Activated CD8-positive, alpha-beta memory T cell treated with anti-CD3 and anti-CD28 coated beads for 48 hours (primary cell): ENCODE data around the gene GCH1.
A peak's percentile ranks its signal among the peaks of the same experiment; 100 is the strongest.
"Not testable (repeated sequence)": the region's sequence is repeated elsewhere in the genome, so short reads cannot be mapped to it uniquely, and the experiment has no call there.

ENCODE experiments used
- DNase-seq, 3 experiments: peaks; one replicate each; pipeline ENCODE4 v3.0.0-alpha.2; 2020; ENCODE audit warnings: low read depth in 2 of 3, low spot score in 2 of 3

The GCH1 gene, protein sequence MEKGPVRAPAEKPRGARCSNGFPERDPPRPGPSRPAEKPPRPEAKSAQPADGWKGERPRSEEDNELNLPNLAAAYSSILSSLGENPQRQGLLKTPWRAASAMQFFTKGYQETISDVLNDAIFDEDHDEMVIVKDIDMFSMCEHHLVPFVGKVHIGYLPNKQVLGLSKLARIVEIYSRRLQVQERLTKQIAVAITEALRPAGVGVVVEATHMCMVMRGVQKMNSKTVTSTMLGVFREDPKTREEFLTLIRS

DNA sequence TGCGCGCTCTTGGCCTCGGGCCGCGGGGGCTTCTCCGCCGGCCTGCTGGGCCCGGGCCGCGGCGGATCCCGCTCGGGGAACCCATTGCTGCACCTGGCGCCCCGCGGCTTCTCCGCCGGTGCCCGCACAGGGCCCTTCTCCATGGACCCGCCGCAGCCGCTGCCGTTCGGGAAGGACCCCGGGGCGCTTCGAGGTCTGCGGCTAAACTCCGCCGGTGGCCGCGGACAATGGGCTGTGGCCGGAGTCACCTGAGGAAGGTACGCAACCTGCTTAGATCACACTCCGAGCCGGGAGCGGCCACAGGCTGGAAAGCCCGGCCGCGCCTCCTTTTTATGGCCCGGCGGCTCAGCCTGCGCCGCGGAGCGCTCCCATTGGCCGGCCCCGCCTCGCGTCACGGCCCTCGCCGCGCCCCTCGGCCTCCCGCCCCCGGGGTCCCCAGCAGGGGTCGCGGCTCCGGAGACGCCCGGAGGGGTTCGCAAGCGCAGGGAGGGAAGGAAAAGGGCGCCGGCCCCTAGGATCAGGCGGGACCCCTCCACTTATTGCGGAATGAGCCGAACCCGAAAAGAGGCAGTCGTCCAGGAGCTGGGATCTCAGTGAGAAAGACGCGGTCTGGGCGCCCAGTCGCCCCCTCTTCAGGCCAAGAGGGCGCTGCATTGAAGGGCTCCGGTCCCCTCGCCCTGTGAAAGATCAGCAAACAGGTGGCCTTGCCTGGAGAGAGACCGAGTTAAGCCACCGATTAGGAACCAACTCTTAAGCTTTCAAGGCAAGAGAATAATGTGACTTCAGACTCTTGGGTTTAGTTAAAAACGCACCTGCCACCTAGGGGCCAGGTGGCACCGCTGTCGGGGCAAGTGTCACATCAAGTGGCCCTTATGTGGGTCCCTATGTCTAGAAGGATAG is at the start of gene GCH1:
Gene GCH1, minus strand, starts transcription at position 306 of the 900 bp plus-strand sequence. Its CDS starts 163 bp downstream, at position 143.
- peak; percentile 47 to 57 (median 52) for DNase-seq

- DNase-seq = no peak
Measured at GRCh38 chr14:54947230-54947629, 44.6 kb upstream of the GCH1 start.

DNA sequence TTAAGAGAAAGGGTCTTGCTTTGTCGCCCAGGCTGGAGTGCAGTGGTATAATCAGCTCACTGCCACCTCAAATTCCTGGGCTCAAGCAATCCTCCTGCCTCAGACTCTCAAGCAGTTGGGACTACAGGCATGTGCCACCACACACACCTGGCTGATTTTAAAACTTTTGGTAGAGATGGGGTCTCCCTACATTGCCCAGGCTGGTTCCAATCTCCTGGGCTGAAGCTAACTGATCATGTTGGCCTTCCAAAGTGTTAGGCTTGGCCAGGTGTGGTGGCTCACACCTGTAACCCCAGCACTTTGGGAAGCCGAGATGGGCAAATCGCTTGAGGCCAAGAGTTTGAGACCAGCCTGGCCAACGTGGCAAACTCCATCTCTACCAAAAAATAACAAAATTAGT is 43.9 kb upstream of the GCH1 start:
- DNase-seq = no peak

DNA sequence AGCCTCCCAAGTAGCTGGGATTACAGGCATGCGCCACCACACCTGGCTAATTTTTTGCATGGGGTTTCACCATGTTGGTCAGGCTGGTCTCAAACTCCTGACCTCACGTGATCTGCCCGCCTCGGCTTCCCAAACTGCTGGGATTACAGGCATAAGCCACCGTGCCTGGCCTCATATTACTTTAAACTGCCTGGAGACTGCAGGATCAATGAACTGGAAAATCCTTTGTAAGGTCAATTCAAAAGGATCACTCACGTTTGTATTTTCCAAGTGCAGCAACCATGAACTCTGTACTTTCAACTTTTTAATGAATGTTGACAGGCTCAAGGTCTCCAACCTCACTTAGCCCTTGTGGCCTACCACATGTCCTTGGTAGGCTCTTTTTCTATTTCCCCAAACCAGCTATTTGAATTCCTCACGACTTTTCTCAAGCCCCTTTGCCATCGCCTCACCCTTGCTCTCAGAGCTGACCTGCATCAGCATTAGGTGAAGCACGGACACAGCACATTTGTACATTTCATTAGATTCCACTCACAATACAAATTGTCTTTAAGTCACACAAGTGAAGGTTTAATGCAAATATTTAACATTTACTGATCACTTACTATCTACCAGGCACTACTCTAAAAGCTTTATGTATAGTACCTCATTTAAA is 42.2 kb upstream of the GCH1 start:
- DNase-seq = no peak

DNA sequence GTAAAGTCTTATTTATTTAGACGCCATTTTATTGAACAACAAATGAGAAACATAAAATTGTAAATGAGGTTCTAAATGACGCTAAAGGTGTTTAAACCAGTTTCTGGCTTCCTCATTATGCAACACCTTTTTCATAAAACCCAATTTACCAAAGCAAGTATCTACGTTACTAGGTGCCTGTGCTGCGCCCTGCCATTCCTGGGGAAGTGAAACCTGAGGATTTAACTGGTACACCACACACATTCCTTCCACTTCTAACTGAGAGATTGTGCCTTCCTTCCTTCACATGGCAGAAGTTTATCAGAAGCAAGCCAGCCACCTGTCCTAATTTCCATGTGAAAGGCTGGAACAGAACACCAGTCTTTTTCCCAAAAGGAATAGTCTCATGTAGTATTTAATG is 40.3 kb upstream of the GCH1 start:
- no peak for DNase-seq

- no peak for DNase-seq
Measured at GRCh38 chr14:54936816-54937215, 34.2 kb upstream of the GCH1 start.

GRCh38 chr14:54935958-54936357 is 33.3 kb upstream of the GCH1 start:
- no peak for DNase-seq

DNA sequence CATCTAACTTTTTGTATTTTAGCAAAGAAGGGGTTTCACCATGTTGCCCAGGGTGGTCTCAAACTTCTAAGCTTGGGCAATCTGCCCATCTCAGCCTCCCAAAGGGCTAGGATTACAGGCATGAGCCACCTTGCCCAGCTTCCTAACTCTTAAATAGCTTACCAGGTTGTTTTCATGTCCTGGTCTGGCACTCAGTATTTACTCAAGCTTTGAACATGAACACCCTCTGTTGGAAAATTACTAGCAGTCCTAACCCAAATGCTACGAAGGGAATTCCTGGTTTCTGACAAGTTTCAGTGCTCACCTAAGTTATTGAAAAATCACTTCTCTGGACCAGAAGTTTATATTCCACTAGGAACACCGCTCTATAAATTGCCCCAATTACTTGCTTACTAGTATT is 32.5 kb upstream of the GCH1 start:
- DNase-seq = no peak

DNA sequence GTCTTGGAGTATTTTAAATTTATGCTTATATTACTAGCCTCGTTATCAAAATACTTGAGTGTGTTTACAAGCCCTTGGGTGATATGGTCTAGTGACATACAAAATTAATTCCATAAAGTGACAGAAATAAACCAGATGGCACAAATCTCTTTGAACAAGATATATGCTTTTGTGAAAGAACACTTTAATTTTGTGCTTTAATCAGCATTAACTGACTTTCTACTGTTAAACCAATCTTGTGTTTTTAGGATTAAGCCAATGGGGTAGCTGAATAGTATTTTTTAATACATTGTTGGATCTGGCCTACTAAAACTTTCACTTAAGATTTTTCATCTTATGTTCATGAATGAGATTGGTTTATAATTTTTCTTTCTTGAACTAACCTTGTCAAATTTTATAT is 30.4 kb upstream of the GCH1 start:
- DNase-seq = no peak

- no peak for DNase-seq
Measured at GRCh38 chr14:54931598-54932340, 29.1 kb upstream of the GCH1 start.

- no peak for DNase-seq
Measured at GRCh38 chr14:54931101-54931500, 28.5 kb upstream of the GCH1 start.

DNA sequence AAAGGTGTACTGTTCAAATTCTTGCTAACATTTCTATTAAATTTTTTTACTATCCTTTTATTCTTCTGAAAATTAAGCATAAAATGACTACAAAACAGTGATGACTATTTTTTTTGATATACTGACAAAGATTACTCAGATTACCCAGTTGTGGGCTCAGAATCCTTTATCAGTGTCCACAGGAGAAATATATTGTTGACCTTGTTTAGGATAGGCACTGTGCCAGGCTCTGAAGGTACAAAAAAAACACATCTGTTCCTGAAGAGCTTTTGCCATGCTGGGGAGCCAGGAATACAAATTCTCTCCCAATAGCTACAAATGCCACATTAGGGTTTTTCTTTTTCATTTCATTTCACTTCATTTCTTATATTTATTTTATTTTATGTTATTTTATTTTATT is 26.9 kb upstream of the GCH1 start:
- DNase-seq = no peak

DNA sequence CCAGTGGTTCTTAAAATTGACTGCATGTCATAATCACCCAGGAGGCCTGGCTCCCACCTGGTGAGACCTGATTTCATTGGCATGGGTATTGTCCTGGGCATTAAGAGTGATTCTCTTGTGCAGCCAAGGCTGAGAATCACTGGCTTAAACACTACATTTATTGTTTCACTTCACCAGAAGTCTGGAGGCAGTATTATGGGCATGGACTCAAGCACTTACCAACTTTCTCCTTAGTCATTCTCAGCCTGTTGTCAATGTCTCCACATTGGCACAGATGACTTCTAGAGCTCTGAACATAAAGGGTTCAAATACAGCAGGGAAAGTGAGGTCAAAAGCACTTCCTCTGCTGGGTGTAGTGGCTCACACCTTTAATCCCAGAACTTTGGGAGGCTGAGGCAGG is 25.6 kb upstream of the GCH1 start:
- no peak for DNase-seq

- no peak for DNase-seq
Measured at GRCh38 chr14:54927551-54927950, 24.9 kb upstream of the GCH1 start.

DNA sequence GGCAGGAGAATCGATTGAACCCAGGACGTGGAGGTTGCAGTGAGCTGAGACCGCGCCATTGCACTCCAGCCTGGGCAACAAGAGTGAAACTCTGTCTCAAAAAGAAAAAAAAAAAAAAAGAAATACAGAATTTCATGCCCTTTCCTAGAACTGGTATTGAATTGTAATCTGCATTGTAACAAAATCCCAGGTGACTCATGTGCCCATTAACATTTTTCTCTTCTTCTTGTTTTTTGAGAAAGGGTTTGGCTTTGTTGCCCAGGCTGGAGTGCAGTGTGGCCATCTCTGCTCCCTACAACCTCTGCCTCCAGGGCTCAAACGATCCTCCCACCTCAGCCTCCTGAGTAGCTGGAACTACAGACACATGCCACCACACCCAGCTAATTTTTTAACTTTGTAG is 23.9 kb upstream of the GCH1 start:
- not testable (repeated sequence) for DNase-seq

DNA sequence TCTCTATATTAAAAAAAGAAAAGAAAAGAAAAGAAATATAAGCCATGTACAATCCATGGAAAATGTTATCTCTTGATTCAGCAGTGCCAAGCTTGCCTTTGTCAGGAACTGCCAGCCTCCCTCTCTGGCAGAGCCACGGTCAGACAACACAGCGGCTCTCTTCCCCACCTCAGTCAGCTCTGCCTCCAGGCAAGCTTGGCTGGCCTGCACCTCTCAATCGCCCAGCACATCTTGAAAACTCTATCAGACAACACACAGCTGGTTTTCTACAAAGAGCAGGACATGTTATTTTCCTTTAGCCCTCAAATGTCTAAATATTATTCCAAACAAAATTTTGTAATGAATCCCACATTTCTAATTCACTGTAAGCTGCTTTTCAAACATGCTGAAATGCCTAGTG is 20.0 kb upstream of the GCH1 start:
- DNase-seq = no peak

- no peak for DNase-seq
Measured at GRCh38 chr14:54920052-54920451, 17.4 kb upstream of the GCH1 start.

- no peak for DNase-seq
Measured at GRCh38 chr14:54919330-54919729, 16.7 kb upstream of the GCH1 start.

- DNase-seq = no peak
Measured at GRCh38 chr14:54918427-54918826, 15.8 kb upstream of the GCH1 start.

- DNase-seq = no peak
Measured at GRCh38 chr14:54916101-54916500, 13.5 kb upstream of the GCH1 start.

DNA sequence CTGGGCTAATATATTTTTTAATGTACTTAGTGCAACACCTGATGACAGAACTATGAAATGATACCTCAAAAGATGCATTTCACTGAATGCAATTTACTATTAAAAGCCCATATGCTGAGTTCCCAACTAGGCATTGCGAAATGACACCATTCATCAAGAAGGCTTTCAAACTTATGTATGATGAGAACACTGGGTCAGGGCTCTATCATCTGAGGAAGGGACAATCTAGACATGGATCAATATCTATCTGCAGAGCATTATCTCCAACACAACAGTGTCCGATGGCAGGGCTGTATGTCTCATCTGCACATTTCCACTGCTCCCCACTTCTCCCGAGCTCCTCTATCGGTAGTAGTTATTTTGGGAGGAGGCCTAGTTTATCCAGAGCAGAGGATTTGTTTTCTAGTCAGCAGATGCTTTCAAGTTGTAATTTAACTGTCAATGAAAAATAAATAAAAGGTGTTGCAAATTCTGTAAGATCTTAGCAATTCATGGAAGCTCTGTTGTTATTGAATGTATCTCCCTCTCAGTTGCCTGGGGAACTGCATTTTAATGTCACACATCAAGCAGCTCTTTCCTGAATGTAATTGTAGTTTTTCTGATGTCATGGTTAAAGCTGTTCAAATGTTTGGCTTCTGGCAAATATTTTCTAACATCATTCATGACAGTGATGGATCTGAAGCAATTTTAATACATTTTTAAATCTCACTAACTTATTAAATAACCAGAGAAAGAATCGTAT is 7.4 kb upstream of the GCH1 start:
- DNase-seq = no peak
